Measurements from ENCODE around the gene GPATCH1.

DNA sequence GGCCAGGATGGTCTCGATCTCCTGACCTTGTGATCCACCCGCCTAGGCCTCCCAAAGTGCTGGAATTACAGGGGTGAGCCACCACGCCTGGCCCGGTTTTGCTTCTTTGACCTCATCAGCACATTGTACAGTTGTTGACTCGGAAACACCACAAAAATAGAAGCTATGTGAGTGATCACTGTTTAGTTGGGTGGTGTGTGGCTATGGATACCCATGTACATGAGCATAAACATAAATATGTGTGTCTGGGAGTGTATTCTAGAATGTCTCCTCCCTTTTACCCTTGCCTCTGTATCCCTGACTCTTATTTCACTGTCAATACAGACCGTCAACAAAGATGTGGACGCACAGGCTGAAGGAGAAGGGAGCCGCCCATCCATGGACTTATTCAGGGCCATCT is 36.5 kb downstream of the GPATCH1 start:
- TF ChIP-seq, protein P1, sequence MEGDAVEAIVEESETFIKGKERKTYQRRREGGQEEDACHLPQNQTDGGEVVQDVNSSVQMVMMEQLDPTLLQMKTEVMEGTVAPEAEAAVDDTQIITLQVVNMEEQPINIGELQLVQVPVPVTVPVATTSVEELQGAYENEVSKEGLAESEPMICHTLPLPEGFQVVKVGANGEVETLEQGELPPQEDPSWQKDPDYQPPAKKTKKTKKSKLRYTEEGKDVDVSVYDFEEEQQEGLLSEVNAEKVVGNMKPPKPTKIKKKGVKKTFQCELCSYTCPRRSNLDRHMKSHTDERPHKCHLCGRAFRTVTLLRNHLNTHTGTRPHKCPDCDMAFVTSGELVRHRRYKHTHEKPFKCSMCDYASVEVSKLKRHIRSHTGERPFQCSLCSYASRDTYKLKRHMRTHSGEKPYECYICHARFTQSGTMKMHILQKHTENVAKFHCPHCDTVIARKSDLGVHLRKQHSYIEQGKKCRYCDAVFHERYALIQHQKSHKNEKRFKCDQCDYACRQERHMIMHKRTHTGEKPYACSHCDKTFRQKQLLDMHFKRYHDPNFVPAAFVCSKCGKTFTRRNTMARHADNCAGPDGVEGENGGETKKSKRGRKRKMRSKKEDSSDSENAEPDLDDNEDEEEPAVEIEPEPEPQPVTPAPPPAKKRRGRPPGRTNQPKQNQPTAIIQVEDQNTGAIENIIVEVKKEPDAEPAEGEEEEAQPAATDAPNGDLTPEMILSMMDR (conservative IDR thresholded peaks at IDR 0.05; ENCODE audit: low read length), result no peak
- no peak for TF ChIP-seq EZH2phosphoT487 (IDR thresholded peaks at IDR 0.05; ENCODE audit: borderline replicate concordance)

Measured in Loucy (cell line).